NCI-H1436 treated with DMSO at 0.1 percent for 48 hours (cell line): ENCODE measurements around the gene KLF7.

Source experiments
- DNase-seq: peaks from one replicate; lab custom pipeline; 2025; lab: John Stamatoyannopoulos, UW

Gene KLF7

DNA sequence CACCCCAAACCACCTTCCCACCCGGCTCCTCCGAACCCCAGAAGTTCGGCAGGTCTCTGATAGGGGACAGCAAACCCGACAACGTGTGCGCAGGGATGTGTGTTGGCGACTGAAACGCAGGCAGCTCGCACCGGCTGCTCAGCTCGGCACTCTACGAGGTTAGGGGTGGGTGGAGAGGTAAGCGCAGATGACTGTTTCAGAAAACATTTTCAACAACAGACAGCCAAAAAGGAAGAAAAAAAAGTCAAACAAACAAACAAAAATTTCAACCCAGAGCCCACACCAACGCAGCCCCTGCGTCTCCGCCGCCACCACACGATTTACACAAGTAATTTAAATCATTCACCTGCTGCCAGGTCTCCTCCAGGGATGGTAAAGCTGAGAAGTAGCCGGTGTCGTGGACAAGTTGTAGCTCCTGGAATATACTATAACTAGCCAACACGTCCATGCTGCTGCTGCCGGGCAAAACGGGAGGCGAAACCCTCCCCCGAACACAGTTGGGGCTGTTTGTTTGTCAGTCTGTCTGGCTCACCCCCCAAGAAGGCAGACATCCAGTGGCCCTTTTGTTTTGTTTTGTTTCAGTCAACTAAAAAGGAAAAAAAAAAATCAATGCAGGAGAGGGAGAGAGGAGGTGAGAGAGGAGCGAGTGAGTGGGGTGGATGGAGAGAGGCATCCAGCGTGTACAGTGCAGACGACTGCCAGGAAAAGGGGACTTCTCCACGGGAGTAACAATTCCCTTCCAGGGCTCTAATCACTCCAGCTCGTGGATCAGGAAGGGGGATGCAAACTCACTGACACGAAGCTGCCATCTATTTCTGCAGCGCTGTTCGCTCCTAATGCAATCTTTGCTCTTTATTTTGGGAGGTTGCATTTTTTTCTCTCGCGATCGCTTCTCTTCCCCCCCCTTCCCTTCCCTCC, at the start of gene KLF7:
KLF7 (minus strand) TSS at position 828 of the 918 bp plus-strand sequence; CDS start at position 448, 380 bp downstream.
- DNase-seq, result no peak

DNA sequence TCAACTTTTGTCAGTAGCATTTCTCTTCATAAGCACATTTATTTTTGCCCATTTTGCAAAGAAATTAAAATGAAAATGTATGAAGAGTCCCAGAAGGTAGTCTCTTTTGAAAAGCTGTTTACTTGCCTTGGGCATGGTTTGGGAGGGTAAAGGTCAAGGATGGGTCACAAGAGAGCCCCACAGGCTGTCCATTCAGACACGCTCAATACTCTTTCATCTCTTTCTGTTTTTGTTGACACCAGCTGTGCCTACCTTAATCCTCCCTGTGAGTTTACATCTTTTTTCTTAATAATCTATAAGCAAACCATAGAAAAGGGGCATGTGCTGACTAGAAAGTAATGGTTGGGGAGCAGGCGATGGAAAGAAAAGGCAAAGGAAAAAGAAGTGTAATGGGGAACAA, 49.6 kb upstream of the KLF7 start:
- no peak for DNase-seq

DNA sequence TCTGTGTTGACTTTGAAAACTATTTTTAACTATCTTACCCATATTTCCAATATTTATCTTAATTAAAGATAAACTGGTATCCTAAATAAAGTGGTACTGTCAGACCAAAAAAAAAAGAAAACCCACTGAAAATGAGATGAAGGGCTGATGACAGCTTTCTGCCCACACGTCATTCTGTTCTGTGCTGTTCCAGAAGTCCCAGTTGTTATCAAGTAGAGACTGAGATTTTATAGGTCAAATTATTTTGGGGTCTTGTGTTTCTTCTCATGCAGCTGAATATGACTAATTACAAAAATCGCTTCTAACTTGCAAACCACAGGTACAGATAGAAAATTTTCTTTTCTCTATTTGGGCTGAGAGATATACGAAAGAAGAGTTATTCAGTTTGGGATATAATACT, 48.7 kb upstream of the KLF7 start:
- no peak for DNase-seq

DNA sequence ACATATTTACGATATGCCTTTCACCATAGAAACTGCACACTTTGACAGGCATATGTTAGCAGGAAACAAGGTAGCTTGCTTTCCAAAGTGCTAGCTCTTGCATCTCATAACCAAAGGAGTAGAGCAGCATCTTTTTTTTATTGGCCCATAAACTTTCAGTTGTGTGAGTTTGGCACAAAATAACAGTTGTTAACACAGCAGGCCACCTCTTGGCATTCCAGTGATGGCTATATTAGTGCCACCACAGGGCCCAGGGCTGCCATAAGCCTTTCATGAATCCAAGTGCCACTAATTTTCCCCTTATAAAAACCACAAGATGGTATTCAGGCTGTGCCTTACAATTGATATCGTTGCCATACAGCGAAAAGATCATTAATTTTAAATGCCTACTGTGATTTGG, 40.3 kb upstream of the KLF7 start:
- DNase-seq, result no peak

DNA sequence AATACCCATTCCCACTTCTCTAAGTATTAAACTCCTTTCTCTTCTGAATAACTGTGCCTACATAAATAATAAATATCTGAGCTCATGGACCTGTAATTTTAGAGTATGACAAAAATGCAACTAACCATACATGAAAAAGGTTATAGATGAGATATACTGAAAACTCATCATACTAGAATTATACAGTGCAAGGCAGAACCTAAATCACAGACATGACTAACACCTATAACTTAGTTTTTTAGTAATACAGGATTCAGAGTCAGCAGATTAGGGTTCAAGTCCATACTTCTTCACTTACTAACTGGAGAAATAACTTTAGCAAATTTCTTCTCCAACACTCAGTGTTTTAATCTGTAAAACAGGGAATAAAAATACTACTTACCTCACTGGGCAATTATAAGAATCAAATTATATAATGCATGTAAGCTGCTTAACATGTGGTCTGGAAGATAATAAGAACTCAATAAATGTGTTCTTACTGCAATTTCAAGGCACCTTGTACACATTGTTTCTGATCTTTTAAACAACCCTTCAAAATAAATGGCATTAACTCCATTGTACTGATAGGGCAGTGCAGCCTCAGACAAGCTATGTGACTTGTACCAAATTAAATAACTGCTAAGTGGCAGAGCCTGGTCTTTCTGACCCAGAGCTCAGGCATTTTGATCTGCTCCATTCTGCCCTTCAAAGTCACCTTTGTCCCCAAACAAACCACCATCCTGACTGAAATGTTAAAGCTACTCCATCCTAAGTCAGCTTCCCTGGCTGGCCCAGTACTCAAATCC, 39.6 kb upstream of the KLF7 start:
- DNase-seq, result no peak

DNA sequence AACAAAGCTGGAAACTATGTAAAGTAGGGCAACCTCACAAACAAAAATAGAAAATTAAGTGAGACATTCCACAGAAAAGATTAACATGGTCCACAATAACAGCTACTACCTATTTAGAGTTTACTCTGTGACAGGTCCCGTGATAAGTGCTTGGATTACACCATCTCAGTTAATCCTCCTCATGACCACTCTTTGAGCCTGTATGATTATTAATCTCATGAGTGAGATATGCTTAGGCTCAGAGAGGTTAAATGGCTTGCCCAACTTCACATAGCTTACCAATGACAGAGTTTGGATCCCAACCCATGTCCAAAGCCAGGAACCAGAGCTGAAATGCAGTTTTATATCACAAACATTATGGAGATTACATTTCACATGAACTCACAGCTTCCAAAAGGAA, 37.3 kb upstream of the KLF7 start:
- no peak for DNase-seq

DNA sequence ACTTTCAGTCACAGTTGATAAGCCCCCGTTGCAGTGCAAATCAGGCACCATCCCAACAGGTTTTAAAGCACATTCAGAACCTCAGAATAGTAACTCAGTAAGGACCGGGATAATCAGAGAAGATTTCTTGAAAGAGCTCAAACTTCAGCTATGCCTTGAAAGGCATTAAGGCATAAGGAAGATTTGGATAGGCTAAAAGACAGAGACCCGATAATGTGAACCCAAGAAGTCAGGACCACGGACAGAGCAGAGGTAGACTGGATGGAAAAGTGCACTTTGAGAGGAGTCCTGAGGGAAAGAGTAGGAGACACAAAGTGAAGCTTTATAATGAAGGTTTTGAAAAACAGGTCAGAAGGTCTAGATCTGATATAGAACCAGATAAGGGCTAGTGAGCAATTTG, 36.9 kb upstream of the KLF7 start:
- no peak for DNase-seq

DNA sequence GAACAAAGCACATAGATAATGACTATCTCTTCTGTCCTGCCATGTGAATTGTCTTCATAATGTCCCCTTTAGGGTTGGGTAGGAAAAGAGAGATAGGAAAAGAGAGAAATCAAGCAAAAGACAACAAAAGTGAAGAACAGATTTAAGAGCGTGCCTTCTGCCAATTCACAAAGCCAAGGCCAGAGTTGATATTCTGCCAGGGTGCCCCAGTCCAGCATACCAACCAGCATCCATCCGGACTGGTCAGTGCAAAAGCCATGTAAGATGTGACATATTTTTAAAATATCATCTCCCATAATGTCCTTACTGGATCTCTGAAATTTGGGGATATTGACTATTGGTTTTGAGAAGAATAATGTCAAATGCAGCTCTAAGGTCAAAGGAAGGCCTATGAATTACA, 35.7 kb upstream of the KLF7 start:
- DNase-seq, result no peak

DNA sequence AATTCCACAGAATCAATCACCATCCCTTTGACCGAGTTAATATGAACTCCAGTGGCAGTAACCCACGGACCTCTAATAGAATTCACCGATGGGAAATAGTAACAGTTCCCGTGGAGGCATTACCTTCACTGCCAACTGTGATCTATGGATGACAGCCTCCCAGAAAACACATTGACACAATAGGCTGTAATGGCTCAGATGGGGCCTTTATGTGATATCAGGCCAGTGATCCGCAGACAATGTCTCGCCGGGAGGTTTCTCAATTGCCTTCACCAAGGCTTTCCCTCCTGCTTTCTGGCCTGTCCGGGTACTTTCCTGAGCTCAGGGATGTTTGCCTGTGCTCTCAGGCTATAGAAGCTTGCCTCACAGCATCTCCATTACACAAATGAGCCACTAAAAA, 34.4 kb upstream of the KLF7 start:
- no peak for DNase-seq

DNA sequence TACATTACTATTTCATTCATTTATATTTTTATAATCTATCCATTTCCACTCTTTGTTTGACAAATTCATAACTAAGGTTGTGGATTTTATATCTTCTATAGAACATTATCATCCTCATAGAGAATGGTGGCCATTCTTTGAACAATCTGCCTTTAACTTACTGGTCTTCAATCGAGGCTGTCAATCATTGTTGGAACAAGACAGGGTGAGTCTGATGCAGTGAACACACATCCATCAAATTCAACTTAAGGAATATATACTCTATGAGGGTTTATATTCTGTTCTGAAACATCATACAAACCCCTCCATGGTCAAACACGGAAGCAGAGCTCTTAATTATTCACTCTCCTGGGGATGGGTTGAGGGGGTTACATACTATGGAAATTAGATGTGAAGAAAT, 28.3 kb upstream of the KLF7 start:
- DNase-seq, result no peak

DNA sequence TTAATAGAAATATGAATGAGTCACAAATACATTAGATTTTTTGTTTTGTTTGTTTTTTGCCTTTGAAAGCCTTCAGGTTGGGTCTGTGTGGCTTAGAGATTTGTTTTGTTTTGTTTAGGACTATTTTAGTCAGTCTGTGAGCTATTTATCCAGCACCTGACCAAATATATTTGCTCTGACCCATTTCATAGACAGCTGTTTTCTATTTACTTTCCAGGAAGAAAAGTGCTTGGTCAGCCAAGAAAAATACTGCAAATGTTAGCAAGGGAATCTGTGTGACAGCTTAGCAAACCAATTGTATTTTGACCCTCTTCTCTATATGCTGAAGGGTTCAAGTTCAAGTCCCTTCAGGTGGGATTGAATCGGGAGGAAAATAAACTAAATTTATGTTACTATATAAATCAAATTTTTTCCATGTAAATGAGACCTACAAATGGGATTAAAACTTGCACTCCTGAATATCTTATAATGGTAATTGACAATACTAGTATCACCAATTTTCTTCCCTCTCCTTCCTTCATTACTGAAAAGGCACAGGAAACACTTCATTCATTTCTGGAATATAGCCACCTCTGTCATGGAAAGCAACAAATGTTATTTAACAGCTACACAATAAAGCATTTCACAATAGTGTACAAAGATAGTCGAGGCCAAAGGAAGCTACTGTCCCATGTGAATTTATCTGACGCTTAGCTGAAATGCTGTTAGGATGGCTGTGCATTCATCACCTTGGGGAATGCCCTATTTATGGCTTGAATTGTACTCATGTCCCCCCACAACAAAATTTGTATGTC, 23.1 kb upstream of the KLF7 start:
- no peak for DNase-seq

DNA sequence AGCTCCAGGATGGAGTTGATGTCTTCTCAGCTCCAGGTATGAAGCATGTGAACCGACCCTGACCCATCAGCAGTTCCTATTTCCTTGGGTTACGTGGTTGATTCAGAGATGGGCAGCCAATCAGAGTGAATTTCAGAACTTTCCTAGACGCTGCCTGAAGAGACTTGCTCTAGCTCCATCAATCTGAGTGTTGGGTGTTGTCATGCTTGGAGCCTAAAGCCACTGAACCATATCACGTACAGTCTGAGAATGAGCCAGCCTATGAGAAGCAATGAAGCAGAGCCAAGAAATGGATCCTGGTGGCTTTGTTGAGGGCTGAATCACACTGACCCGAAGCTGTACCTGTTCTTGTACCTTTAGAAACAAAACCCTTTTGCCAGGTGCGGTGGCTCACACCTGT, 19.6 kb upstream of the KLF7 start:
- no peak for DNase-seq

DNA sequence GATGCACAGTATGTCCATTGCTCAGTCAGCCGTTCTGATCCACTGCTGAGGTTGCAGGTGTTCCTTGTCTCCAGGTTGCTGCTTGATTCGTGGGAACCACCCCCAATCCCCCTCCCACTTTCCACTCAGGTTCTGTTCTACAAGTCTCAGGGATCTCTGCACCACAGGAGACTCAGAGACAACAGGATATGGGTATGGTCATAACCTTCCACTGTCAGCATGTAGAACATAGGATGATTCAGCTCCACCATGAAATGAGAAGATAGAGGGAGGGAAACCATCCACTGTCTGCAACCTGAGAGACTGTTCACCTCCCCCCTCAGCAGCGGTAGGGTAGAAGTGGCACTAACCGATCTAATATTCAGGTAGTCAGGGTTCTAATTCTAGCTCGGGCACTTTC, 19.0 kb upstream of the KLF7 start:
- no peak for DNase-seq

DNA sequence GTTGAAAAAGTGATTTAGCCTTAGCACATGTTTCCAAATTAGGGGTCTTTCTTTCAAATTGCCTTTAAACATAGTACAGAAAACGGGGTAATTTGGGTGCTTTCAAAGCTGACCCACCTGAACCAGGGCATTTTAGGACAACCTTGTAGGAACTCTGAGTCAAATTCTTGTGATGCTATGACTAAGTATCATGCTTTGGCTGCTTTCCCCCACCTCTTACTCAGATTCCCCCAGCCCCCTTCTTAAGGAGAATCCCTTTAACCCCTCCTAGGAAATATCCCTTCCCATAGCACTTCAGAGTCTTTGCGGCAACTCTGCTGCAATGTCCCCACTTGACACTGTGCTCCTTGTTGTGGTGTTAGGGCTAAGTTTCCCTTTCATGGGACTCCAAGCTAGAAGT, 18.6 kb upstream of the KLF7 start:
- DNase-seq, result no peak

DNA sequence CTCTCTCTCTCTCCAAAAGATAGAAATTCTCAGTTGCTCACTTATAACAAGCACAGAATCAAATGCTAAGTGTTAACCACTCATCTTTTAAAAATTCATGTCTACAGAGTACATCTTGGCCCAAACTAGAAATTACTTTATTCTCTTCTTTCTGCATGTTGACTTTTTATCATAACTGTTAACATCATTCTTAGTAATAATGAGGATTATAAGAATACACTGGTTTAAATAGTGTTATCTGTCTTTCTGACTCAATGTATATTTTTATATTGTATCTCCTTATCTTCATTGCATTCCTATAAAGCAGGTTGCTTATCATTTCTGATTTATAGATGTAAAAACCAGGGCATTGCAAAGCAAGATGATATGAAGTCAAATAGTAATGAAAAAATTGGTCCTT, 17.8 kb upstream of the KLF7 start:
- DNase-seq, result no peak

DNA sequence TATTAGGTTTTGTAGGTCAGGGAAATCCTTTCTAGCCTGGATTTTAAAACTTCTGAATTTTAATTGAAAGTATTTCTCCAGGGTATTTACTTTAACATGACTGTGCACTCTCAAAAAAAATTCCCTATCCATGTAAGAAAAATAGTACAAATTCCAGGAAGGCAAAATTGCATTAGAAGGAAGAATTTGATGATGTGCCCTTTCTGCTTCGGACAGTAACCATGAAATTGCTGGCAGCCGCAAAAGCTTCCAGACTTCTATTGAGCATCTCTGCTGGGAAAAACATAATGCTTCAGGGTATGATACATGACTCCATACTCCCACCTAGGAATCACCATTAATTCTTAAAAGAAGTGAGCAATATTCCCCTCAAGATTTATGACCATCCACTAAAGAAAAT, 17.2 kb upstream of the KLF7 start:
- no peak for DNase-seq

DNA sequence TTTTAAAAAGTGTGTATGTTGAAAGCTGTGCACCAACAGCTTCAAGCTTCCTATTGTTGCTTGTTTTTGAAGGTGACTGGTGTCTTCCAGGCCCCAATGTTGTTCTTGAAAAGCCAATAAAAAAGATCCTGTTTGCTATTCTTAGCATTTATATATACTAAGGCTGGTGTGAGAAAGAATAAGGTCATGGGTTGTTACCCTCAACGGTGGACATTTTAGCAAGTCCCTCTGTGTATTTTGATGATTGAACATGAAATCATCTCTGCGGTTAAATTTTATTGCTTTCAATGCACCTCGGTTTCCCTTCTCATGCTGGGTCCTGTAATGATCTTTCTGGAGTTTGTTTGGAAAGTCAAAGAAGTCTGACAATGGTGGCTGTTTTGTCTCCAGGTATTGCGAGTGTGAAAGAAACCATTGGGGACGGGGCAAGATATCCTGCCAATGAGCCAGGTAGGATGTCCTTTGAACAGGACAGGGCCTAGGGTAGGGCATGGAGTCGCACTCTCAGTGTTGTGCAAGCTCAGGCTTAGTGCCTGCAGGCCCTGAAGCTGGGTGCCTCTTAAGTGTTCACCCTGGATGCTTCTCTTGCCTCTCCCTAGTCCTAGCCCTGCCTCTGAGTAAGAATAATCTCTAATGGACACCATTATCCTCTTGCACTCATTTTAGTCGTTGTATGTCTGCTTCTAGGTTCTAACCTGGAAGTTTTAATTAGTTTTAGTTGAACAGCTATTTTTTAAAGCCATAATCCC, 16.0 kb upstream of the KLF7 start:
- no peak for DNase-seq

DNA sequence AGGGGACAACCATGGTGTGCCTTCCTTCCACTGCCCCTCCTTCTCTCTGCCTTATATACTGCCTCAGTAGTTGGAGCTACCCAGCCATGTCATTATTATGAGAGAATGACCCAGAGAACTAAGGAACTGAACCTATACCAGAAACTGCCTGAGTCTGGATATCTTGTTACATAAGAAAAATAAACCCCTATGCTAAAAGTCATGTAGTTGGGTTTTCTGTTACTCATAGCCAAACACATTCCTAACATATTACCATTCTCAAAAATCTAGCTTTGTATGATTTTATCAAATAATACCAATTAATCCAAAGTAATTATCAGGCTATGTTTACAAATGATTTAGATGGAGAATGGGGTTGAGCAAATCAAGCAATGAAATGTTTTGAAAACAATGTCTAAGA, 15.0 kb upstream of the KLF7 start:
- DNase-seq, result no peak

DNA sequence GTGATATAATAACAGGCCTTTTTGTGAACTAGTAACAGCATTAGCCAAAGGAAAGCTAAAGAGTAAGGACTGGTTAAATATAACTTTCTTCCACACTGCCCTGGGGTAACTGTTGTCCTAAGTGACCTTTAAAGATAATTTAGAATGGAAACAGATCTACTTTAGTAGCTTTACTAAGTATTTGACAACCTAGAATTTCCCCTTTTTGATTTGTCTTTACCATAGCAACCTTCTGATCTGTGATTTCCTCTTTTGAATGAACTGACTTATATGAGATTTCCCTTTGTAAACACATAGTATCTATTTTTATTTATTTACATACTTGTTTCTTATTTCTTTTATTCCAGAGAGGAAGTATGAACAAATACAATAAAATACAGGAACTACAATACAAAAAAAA, 10.5 kb upstream of the KLF7 start:
- DNase-seq, result no peak

DNA sequence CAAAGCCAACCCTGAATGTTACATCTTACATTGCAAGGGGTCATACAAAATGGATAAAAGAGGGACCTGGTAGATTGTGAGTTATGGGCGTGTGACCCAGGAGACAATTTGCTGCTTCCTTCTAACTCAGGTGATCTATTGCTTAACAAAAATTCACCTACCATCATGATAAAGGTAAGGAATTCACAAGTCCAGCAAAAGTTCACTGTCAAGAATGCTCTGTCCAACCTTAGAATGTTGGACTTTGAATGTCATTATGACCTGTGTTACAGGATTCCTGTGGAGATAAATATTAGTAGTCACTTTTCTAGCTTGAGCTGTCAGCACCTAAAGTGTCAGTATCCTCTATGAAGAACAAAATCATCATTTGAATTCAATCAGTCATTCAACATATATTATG, 7.9 kb upstream of the KLF7 start:
- DNase-seq, result no peak

DNA sequence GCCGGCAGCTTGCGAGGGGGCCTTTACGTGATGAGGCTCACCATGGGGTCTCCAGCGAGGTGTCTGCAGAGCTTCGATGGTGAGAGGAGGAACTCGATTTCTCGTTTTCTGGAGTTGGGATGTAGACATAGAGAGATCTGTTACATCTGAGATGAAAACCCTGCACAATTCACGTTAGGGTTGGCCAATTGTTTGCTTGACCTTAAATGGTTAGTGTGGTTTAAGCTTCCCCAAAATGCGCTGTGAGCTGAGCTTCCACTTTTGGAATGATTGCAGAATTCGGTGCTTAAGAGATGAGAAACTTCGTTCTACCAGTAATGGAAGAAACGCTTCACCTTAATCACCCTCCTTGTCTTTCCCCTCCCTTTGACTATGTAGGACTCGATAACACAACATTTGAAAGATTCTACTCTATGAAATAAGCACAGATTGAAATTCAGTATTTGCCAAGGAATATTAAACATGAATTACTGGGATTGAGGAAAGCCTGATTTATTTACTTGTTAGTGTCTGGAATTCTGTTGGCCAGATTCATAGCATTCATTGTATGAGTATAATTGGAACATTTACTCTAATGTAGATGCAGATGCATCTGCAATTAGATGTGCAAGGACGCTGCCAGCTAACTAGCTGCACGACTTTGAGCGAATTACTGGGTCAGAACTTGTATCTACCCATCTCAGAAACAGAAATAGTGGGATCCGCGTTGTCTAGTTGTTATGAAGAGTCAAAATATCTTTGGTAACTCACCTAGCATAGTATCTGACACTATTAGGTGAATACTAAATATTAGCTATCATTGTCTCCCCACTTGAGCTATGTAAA, 1.6 kb upstream of the KLF7 start:
- DNase-seq, result no peak
